Fibroblast of skin of abdomen (primary cell): ENCODE results near the gene FAM111B. TPM values are rescaled to one million over a fixed set of nuclear protein-coding genes. Genes with fewer than 3 reads are reported as not detected.
"Not testable (repeated sequence)": the region's sequence is repeated elsewhere in the genome, so short reads cannot be mapped to it uniquely, and the experiment has no call there.

Experiments
- DNase-seq: peaks from one replicate; pipeline ENCODE4 v3.0.0-alpha.2; 2013
- polyA plus RNA-seq, 2 experiments: library from polyadenylated mRNA; unstranded; fragments of 120-200 nt; gene quantifications; one replicate each; pipeline ENCODE4 v1.2.1, GENCODE V29; 2013; ENCODE audit not compliant: insufficient read length in 2 of 2

FAM111B gene, protein sequence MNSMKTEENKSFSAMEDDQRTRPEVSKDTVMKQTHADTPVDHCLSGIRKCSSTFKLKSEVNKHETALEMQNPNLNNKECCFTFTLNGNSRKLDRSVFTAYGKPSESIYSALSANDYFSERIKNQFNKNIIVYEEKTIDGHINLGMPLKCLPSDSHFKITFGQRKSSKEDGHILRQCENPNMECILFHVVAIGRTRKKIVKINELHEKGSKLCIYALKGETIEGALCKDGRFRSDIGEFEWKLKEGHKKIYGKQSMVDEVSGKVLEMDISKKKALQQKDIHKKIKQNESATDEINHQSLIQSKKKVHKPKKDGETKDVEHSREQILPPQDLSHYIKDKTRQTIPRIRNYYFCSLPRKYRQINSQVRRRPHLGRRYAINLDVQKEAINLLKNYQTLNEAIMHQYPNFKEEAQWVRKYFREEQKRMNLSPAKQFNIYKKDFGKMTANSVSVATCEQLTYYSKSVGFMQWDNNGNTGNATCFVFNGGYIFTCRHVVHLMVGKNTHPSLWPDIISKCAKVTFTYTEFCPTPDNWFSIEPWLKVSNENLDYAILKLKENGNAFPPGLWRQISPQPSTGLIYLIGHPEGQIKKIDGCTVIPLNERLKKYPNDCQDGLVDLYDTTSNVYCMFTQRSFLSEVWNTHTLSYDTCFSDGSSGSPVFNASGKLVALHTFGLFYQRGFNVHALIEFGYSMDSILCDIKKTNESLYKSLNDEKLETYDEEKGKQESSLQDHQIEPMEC
- polyA plus RNA-seq (2013, experiment 1 of 2; ENCODE audit: insufficient read length) = 5.0 TPM
- polyA plus RNA-seq (2013, experiment 2 of 2; ENCODE audit: insufficient read length) = 4.5 TPM

DNA sequence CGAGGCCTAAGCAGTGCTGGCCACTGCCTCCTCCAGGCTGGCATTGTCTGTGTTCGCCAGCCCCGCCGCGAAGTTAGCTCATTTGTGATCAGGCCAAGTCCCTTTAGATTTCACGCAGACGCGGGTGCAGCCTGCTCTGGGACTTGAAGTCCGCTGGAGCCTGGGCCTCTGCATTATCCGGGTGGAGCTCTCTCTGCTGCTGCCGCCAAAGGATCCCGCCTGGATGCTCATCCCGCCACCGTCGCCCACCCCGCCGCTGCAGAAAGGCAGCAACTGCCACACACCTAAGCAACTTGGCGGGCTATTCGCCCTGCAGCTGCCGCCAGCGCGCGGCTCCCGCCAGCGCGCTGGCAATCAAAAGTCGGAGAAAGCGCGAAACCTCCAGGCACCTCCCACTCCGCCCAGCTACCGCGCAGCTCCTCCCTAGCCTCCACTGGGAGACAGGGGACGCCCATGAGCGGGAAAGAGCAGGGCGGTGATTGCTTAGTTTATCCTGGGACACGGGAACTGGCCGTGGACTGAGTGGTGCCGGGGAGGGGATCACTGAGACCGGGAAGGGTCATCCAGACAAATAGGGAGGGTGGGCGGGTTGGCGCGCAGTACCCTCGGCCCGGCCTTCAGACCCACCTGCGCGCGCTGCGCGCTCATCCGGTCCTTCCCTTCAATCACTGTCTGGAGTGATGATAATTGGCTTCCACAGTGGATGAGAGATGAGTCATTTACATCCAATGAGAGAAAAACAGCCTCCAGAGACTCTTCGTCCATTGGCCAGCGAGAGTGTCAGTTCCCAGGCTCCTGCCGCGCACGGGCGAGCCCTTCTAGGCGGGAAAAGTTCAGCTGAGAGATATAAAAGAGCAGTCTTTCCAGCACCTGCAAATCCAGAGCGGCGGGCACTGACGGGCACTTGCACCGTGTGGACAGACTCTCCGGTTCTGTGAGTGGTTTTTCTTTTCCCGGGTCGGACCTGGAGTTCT lies at the start of gene FAM111B:
Gene FAM111B, plus strand, starts transcription at position 875 of the 974 bp plus-strand sequence. CDS start 2,389 bp downstream, outside the sequence.
- DNase-seq = peak; percentile 95

DNA sequence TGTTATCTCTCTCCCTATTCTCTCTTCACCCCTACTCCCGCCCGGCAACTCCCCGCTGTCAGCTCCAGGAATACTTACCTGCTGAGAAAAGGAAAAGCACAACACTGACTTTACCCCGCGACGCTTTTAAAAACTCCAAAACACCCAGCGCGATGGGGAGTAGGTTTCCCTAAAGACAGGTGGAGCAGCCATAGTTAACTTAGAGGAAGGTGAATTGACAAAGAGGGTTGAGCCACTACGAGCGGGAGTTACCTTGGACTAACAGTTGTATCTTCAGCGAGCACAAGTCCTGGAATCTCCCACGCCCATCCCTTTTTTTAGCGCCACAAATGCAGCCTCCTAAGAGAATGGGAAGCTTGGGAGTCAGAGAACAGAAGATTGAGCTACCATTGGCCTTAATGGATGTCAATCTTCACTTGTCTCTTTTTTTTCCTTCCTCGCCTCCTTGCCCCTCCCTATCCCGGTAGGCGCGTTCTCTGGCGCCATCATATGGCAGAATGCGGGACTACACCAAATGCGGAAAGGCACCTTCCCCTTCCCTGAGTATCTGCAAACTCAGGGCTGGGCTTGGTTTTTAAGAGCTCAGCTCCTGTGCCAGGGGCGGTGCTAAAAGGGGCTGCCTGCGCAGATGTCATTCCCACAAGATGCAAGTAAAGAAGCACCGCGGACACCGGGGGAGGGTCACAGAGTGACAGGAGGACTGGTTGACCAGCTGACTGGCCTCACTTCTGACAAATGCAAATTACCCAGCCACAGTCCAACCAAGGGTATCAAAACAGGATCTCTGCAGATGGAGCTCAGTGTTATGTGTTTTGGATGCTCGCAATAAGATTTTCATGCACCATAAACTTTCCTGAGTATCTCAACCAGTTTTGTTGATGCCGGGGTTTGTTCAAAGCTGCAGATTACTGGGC lies 48.7 kb upstream of the FAM111B start:
- DNase-seq = peak; percentile 90

DNA sequence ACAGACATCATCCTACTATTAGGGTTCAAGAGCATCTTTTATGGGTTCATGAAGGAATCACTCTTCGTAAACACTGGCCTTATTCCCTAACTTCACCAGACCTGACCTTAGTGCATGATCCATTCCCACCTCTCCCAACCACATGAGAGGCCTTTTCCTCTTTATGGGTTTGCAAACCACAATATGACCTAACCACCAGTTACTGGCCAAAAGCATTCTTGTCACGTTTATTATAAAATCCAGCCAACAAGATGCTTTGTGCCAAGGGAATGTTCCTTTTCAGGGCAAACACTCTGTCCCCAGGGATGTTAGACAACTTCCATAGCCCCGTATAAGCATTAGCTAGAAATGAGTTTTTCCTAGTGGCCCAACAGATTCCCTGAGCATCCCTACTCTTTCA lies 46.9 kb upstream of the FAM111B start:
- DNase-seq = not testable (repeated sequence)

DNA sequence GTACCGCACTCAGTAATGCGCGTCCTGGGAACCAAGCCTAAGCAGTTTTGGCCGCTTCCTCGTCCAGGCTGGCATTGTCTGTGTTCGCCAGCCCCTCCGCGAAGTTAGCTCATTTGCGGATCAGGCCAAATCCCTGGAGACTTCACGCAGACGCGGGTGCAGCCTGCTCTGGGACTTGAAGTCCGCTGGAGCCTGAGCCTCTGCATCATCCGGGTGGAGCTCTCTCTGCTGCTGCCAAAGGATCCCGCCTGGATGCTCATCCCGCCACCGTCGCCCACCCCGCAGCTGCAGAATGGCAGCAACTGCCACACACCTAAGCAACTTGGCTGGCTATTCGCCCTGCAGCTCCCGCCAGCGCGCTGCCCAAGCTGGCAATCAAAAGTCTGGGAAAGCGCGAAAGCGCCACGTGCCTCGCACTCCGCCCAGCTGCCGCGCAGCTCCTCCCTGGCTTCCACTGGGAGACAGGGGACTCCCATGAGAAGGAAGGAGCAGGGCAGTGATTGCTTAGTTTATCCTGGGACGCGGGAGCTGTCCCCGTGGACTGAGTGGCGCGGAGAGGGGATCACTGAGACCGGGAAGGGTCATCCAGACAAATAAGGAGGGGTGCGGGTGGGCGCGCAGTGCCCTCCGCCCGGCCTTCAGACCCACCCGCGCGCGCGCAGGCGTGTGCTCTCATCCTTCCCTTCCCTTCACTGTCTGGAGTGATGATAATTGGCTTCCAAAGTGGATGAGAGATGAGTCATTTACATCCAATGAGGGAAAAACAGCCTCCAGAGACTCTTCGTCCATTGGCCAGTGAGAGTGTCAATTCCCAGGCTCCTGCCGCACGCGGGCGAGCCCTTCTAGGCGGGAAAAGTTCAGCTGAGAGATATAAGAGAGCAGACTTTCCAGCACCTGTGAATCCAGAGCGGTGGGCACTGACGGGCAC lies 44.2 kb upstream of the FAM111B start:
- no peak for DNase-seq

DNA sequence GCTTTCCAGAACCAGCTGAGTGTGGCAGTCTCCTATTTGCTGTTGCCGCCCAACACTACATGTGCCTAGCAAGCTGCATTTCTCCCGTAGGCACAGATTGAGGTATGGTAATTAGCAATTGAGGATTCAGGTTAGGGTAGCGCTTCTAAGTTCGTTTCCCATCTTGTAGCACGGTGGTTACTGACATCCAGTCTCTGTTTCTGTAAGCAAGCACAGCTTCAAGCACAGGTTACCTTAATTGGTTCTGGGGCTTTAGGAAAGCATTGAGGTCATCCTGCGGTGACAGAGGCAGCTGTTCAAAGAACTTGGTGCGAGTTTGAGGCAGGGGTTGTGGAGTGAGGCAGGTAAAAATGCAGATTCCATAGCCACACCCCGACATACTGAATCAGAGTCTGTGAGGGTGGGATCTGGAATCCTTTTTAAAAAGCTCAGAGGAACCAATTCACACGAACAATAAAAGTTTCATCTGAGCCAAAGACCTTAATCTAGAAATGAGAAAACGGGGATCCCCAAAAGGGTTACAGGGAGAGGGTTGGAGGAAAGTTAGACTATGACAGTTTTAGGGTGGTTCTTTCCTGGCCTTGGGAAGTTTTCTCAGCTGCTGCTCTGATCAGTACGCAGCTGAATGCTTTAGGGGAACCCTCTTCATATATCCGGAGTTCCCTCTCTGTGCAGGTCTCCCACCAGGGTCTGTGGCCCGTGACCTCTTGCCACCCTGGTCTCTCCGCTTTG lies 42.9 kb upstream of the FAM111B start:
- not testable (repeated sequence) for DNase-seq

DNA sequence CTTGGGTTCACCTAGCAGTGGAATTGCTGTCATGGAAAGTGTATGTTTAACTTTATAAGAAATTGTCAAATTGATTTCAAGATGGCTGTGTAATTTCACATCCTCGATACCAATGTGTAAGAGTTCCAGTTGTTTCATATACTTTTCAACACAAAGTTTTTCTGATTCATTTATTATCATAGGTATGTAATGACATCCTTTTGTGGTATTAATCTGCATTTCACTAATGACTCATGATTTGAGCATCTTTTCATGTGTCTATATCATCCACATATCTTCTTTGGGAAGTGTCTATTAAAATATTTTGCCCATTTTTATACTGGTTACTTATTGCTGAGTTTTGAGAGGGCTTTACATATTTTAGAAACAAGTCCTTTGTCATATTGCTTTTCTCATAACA lies 38.0 kb upstream of the FAM111B start:
- DNase-seq = peak; percentile 12

DNA sequence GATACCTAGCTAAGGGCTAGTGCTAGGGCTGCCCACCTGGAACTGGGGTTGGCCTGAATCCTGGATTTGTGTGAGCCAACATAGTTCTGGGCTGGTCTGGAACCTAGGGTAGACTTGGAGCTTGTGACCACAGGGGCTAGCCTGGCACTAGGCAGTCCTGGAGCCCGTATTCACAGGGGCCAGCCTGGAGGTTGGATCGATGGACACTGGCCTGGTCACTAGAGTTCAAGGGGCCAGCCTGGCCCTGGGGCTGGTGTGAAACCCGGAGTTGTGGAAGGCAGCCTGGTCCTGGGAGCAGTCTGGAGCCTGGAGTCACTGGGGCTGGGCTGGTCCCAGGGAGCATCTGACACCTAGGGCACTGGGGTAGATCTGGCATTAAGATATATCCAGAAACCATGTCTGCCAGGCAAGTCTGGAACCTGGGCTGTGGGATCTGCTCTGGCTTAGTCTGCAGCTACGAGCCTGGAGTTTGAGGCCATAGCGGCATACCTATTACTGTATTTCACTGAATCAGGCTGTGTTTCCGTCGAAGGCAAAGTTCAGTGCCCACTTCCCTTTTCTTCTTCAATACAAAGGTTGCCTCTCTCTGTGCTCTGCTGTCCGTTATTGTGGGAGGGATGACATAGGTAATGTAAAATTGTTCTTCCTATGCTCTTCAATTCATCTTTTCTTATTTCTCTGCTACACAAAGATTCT lies 30.0 kb upstream of the FAM111B start:
- no peak for DNase-seq

DNA sequence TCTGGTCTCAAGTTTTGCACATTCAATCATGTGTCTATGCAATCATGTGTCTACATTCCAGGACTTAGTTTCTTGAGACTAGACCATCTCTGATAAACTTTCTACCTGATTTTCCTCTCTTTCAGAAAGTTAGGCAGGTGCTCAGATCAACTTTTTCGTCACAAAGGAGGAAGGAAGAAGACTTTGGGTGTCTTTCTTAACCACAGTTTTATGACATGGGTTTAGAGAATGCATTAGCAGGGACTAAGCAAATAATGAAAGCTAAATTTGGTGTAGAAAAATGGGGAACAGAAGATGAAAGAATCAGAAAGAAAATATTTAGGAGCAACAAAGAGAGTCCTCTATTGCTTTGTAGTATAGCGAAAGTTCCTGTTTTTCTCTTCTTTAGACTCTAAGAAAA lies 28.6 kb upstream of the FAM111B start:
- DNase-seq = no peak

DNA sequence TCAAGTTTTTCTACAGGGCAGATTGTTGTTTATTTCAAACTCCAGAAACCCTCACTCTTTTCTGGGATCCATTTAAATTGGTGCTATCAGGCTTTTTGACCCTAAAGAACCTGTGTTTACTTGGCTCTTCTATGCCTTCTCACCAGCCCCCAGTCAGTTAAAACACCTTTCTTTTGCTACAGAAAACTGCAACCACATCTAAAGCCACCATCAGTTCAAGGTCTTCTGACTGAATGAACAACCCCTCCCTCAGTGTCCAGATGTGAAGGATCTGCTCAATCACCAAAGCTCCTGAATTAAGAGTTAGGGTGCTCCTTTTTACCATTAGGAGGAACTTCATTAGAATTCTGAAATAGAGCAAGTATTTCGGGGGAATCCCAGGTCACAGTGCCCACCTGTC lies 28.0 kb upstream of the FAM111B start:
- DNase-seq = no peak

DNA sequence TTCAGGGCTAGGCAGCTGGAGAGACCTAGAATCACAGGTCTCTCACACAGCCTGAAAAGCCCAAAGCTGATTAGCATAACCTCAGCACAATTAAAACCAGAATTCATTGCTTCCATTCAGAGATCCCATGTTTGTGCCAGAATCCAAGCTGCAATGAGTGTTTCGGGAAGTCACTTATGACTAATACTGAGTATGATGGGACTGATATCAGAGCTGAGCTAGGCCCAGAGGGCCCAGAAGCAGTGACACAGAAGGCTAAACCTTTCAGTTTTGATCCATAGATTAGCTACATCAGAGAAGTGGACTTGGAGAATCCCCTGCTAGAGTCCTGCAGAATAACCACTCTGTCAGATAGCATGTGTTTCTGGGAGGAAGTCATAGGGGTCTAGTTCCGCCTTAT lies 26.6 kb upstream of the FAM111B start:
- DNase-seq = not testable (repeated sequence)

DNA sequence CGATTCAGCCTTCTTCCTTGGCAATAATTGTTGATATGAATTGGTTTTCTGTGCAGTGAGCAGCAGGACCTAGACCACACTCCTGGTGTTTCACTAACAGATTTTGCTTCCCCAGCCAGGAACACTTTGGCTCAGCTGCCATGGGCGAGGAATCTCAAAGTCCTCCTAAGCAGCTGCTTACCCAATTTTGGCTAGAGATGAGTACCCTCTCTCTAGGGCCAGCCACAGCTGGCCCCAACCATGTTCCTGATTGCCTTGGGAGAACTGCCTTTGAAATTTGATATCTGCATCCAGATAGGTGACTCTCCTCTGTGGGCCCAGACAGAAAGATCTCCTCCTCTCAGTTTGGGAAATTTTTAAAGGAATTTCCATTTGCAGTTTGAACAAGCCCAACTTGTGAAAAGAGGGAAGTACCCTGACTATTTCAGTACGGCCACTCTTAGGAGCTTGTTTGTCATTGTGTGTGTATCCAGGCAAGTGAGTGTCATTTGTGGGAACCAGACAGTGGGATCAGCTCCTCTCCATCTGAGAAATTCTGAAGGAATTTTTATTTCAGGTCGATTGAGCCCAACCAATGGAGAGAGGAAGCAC lies 25.5 kb upstream of the FAM111B start:
- not testable (repeated sequence) for DNase-seq

DNA sequence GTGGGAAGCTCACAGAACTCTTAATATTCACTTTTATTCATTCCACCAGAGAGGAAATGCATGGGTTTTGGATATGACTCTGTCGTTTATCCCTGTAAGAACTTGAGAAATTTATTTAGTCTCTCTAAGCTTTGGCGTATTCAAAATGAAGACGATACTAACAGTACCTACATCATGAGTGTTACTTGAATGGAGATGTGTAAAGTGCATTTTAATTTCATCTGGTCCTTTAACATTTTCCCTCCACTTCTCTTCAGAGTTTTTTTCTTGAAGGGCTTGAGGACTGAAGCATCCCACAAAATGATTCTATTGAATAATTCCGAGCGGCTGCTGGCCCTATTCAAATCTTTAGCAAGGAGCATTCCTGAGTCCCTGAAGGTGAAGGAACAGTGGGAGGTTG lies 21.0 kb upstream of the FAM111B start, which contains the start of gene GLYATL1B:
Gene GLYATL1B, plus strand, starts transcription at position 301 of the 400 bp plus-strand sequence. Its CDS starts 0 bp downstream, at position 301.
- DNase-seq = not testable (repeated sequence)

DNA sequence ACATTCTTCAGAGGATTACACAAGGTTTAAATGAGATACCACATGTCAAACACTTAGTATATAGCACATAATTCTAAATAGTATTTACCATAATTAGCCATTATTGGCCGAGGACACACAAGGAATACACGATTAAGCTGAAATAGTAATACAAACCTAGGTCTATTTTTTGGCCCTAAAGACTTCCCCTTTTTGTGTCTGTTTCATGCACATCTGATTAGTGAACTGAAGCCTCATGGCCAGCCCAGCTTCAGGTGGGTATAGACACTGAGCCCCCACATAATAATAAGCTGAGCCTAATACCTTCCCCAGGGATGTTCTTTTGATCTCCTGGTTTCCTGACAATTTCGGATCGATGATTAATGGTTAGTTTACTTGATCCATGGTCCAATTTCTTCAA lies 18.9 kb upstream of the FAM111B start:
- DNase-seq = no peak

DNA sequence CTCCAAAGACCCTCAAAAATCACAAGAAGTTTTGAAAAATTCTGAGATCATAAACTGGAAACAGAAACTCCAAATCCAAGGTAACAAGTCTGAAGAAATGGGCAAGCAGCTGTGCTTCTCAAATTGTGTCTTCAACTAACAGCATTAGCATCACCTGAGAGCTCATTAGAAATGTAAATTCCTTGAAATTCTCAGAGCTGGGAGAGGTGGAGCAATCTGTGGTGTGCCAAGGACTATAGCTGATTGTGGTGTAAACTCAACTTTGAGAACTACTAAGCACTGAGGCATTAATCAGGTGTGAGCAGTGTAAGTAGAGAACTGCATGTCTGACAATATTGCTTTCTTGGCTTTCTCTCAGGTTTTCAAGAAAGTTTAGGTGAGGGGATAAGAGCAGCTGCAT lies 13.5 kb upstream of the FAM111B start:
- DNase-seq = not testable (repeated sequence)

DNA sequence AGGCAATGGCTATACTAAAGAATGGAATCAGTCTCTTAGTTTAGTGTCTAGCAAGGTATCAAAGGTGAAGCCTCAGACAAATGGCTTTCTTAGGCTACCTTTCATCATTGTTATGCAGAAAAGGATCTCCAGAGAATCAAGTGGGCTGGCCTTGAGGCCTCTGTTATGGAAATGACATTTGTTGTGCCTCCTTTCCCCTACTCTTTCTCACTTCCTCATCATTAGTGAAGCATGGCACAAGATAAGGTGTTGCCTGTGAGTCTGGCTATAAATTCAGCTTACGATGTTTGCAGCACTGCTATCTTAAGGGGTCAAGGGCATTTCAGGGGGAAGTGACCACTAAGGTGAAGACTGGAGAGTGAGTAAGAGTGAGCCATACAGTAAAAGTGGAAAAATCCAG lies 11.8 kb upstream of the FAM111B start:
- not testable (repeated sequence) for DNase-seq

DNA sequence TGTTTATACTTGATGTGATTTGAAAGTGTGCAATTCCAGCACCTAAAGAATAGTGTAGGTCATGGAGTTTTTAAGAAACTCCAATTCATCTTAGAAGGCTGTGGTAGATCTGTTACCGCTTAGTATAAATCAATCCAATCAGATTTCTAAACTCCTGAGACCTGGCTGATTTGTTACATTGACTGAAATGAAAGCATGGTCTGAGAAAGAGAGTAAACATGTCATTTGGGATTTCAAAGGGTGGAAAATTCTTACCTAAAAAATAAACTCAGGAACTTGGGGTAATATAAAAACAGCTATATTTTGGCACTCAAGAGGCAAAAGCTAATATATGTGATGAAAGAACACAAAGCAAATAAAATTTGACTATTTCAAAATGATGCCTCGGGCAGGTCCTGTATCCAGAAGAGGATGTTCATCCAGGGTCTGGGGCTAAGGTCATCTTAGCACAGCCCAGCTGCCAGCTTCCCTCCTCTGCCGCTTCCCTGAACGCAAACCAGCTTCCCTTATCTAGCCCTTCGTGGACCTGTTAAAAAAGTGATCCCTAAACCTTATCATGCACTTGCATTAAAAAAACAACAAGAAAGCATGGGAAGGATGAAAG lies 11.0 kb upstream of the FAM111B start:
- DNase-seq = not testable (repeated sequence)

DNA sequence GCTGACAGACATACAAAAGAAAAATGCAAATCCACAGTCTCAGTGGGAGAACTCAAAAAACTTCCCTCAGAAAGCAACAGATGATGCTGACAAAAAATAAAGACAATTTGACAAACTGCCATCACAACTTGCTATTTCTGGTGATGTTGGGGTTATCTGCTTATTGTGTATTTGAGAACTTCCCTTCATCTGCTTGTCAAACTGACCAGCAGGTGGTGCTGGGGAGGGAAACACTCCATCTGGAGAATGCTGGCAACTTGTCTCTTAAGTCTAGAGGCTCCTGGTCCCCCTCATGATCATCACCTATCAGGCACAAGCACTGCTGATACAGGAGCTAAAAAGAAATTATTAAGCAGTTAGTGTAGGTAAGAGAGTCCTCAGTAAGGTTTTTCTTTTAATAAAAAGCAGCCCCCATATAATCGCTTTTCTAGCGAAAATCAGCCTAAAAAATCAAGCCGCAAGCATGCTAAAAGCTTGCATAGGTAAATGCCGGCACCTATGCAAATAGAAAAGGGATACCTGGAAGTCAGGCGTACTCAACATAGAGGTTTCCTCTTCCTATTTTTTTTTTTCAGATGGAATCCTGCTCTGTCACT lies 9.8 kb upstream of the FAM111B start:
- DNase-seq = peak; percentile 47
